ENCODE measurements around the gene PARM1. TPM values are rescaled to one million over a fixed set of nuclear protein-coding genes. Genes with fewer than 3 reads are reported as not detected.

The PARM1 gene
- total RNA-seq, 2 donors from 2014 or later: 105 to 133 TPM

DNA sequence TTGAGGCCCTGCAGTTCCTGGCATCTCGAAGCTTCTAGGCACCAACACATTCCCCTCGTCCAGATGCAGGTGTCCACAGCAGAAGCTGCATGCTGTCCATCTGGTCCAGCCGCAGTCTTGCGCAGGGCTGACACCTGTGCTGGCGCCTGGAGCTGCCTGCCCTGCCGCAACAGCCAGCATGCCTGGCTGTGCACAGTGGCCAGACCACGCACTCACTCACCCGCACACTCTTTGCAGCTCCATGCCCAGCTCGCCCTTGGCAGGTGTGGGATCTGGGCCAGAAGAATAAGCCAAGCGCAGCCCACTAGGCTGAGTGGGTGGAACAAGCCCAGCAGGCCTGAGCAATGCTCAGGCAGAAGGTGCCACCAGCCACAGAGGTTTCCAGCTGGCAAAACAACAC is 125.6 kb downstream of the PARM1 start:
- no peak overlapping the region for H3K4me3 ChIP-seq
- H3K9me3 ChIP-seq: no peaks in the 10 kb centered on the region
- H3K27ac ChIP-seq: no peak overlapping the region
- DNase-seq (ENCODE audit: low spot score): no peak
- H3K36me3 ChIP-seq: no peaks in the 10 kb centered on the region
- 83% methylated on average over 10 of the region's 10 CpGs for WGBS
- intact Hi-C loops (cut with DNase I): no loop called here
- H3K4me1 ChIP-seq (replicated peaks): no peaks in the 10 kb centered on the region
- TF ChIP-seq, protein P1, sequence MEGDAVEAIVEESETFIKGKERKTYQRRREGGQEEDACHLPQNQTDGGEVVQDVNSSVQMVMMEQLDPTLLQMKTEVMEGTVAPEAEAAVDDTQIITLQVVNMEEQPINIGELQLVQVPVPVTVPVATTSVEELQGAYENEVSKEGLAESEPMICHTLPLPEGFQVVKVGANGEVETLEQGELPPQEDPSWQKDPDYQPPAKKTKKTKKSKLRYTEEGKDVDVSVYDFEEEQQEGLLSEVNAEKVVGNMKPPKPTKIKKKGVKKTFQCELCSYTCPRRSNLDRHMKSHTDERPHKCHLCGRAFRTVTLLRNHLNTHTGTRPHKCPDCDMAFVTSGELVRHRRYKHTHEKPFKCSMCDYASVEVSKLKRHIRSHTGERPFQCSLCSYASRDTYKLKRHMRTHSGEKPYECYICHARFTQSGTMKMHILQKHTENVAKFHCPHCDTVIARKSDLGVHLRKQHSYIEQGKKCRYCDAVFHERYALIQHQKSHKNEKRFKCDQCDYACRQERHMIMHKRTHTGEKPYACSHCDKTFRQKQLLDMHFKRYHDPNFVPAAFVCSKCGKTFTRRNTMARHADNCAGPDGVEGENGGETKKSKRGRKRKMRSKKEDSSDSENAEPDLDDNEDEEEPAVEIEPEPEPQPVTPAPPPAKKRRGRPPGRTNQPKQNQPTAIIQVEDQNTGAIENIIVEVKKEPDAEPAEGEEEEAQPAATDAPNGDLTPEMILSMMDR (IDR thresholded peaks at IDR 0.05): no peak
- TF ChIP-seq POLR2A (IDR thresholded peaks at IDR 0.05): no peak
- TF ChIP-seq POLR2AphosphoS5 (IDR thresholded peaks at IDR 0.05): no peak
- H3K27me3 ChIP-seq (replicated peaks; ENCODE audit: insufficient read depth): no peaks in the 10 kb centered on the region

DNA sequence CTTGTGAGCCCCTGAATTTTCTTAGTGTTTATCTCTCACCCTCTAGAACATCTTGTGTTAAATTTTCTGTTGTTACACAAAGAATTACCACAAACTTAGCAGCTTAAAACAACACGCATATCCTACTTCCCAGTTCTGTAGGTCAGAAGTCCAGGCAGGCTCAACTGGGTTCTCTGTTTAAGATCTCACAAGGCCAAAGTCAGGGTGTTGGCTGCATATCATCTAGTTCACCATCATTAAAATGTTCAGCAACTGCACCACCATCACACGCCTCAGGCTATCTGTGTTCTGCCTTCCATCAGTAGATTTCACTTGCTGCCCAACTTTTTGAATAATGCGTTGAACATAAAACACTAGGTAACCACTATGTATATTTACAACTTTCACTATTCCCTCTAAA is 130.5 kb downstream of the PARM1 start:
- no peaks in the 10 kb centered on the region for H3K27me3 ChIP-seq (replicated peaks; ENCODE audit: insufficient read depth)
- H3K27ac ChIP-seq: no peak overlapping the region
- no peaks in the 10 kb centered on the region for H3K9me3 ChIP-seq
- intact Hi-C loops (cut with DNase I): no loop called here
- H3K4me3 ChIP-seq: no peak overlapping the region
- H3K4me1 ChIP-seq (replicated peaks): no peaks in the 10 kb centered on the region
- TF ChIP-seq, protein P1 (IDR thresholded peaks at IDR 0.05): no peak
- TF ChIP-seq POLR2A (IDR thresholded peaks at IDR 0.05) (no peak), POLR2AphosphoS5 (IDR thresholded peaks at IDR 0.05) (no peak)
- no peak for DNase-seq (ENCODE audit: low spot score)
- no peaks in the 10 kb centered on the region for H3K36me3 ChIP-seq
- 98% methylated on average over 3 of the region's 3 CpGs for WGBS

DNA sequence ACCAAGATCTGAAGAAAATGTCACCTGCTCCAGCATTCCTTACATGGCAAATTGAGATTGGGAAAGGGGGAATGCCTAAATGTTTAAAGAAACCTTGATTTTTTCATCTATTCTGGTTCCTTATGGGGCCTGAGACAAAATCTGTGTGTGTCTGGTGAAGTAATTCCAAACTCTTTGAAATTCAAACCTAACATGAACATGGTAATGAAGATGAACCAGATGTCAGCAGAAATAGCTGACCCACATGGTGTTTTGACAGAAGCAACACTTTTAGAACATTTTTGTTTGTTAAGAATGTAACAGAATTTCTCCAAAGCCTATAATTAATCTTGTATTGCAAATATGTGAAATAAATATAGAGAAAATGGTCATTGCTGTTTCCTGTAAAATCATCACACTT is 133.0 kb downstream of the PARM1 start:
- H3K4me3 ChIP-seq: no peak overlapping the region
- no peak for TF ChIP-seq POLR2A (IDR thresholded peaks at IDR 0.05)
- TF ChIP-seq POLR2AphosphoS5 (IDR thresholded peaks at IDR 0.05): no peak
- TF ChIP-seq, protein P1 (IDR thresholded peaks at IDR 0.05): no peak
- no peak overlapping the region for H3K27ac ChIP-seq
- no peaks in the 10 kb centered on the region for H3K36me3 ChIP-seq
- intact Hi-C loops (cut with DNase I): no loop called here
- H3K4me1 ChIP-seq (replicated peaks): no peaks in the 10 kb centered on the region
- DNase-seq (ENCODE audit: low spot score): no peak
- no peaks in the 10 kb centered on the region for H3K9me3 ChIP-seq
- H3K27me3 ChIP-seq (replicated peaks; ENCODE audit: insufficient read depth): no peaks in the 10 kb centered on the region

DNA sequence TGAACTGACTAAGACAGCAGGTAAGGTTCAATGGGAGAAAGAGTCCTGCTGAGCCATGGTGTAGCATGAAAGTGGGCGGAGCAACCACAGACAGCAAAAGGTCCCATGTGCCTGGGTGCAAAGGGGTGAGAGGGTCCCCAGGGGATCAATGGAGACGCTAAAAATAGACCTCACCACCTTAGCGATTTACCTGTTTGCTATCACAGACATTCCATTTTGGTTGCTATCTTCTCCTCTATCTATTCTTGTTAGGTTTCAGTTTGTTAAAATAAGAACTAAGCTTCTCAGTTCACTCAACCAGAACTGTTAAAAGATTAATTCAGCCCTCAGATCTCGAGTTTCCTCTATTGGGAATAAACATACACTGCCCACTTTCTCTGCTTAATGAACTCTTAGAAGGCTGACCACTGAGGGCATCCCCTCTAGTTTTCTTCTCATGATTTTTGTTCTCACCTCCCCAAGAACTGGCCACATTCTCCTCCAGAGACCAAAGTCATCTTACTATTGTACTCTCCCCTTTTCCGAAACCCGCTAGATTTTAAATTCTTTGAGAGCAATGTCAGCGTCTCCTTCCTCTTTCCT is 136.7 kb downstream of the PARM1 start:
- H3K9me3 ChIP-seq: no peaks in the 10 kb centered on the region
- no peak overlapping the region for H3K4me3 ChIP-seq
- H3K27me3 ChIP-seq (replicated peaks; ENCODE audit: insufficient read depth): no peaks in the 10 kb centered on the region
- TF ChIP-seq, protein P1 (IDR thresholded peaks at IDR 0.05): no peak
- no peak for TF ChIP-seq POLR2AphosphoS5 (IDR thresholded peaks at IDR 0.05)
- no peak for TF ChIP-seq POLR2A (IDR thresholded peaks at IDR 0.05)
- WGBS: 81% methylated on average over 7 of the region's 7 CpGs
- H3K27ac ChIP-seq: no peak overlapping the region
- no peaks in the 10 kb centered on the region for H3K4me1 ChIP-seq (replicated peaks)
- no peaks in the 10 kb centered on the region for H3K36me3 ChIP-seq
- DNase-seq (ENCODE audit: low spot score): no peak
- intact Hi-C loops (cut with DNase I): no loop called here

DNA sequence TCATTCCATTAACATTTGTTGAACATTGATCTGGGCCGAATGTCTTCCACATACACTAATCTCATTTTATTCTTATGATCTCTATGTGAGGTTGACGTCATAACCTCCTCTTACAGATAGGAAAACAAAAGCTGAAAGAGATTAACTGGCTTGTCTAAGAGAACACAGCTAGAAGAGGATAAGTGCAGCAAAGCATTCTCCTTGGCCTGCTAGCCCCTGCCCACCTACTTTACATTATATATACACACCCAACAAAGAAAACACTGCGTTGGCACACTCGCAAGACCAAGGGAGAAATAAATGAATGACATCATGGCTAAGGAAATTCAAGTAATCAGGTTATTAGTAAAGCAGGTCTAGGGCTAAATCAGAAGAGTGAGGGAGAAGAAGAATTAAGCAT is 138.4 kb downstream of the PARM1 start:
- H3K9me3 ChIP-seq: no peaks in the 10 kb centered on the region
- intact Hi-C loops (cut with DNase I): no loop called here
- H3K4me3 ChIP-seq: no peak overlapping the region
- TF ChIP-seq POLR2A (IDR thresholded peaks at IDR 0.05): no peak
- TF ChIP-seq POLR2AphosphoS5 (IDR thresholded peaks at IDR 0.05): no peak
- TF ChIP-seq, protein P1 (IDR thresholded peaks at IDR 0.05): no peak
- no peak for DNase-seq (ENCODE audit: low spot score)
- no peaks in the 10 kb centered on the region for H3K36me3 ChIP-seq
- WGBS: 76% methylated on average over 4 of the region's 4 CpGs
- no peaks in the 10 kb centered on the region for H3K27me3 ChIP-seq (replicated peaks; ENCODE audit: insufficient read depth)
- H3K27ac ChIP-seq: no peak overlapping the region
- no peaks in the 10 kb centered on the region for H3K4me1 ChIP-seq (replicated peaks)
